Lung microvascular endothelial cell (primary cell): ENCODE data around the gene RILPL2. TPM values are rescaled to one million over a fixed set of nuclear protein-coding genes. Genes with fewer than 3 reads are reported as not detected.
A peak's percentile ranks its signal among the peaks of the same experiment; 100 is the strongest.
"Not testable (repeated sequence)": the region's sequence is repeated elsewhere in the genome, so short reads cannot be mapped to it uniquely, and the experiment has no call there.

Experiments
- DNase-seq, 2 donors: peaks; one replicate each; pipeline versions ENCODE4 v3.0.0 to v3.0.0-alpha.2; 2010; ENCODE audit warnings: low read depth in 2 of 2
- total RNA-seq: library from RNA; depleted of rRNA; stranded (reverse); fragments of >200 nt; gene quantifications from 2 replicates; pipeline ENCODE4 v1.2.1, GENCODE V29; 2014

RILPL2 gene
- total RNA-seq, 1 donor from 2014 or later: 3.2 TPM

DNA sequence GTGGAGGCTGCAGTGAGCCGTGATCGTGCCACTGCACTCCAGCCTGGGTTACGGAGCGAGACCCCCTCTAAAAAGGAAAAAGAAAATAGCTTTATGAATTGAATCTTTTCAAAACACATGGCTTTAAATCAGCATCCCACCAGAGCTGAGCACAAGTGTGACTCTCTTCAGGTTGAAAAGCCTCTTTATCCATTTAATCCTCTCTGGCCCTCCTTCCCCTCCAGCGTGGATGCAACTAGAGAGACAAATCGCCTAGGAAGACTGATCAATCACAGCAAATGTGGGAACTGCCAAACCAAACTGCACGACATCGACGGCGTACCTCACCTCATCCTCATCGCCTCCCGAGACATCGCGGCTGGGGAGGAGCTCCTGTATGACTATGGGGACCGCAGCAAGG is 29.2 kb downstream of the RILPL2 start:
- DNase-seq: not testable (repeated sequence)

DNA sequence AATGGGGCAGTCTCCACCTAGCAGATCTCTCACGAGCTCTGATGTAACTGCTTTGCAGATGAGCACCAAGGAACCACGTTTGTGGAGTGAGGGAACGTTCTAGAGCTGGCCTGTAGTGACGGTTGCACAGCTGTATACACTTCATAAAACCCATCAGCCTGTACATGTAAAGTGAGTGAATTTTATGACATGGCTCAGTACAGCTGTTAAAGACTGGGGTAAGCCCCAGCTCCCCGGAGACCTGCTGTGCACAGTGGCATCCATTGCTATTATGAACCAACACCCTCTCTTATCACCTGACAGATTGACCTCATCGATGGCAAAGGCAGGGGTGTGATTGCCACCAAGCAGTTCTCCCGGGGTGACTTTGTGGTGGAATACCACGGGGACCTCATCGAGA is 31.9 kb downstream of the RILPL2 start:
- no peak for DNase-seq

GRCh38 chr12:123401753-123402683 is 34.5 kb downstream of the RILPL2 start:
- no peak for DNase-seq

DNA sequence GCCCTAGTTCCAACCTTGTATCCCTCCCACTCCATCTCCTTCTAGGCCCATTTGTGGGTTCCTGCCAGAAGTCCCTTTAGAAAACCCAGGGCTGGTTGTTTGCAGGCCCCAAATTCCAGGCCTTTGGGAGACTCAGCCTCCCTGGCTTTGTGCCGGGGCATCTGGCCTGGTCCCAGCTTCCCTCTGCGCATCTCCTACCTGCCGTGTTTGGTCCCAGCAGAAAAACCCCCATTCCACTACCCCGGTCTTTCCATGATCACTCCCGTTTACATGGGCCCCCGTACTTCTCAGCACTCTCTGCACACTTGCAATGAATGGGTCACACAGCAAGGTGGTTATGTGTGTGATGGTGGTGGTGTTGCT is 37.2 kb downstream of the RILPL2 start:
- no peak for DNase-seq

- peak; percentile 73 to 89 for DNase-seq
Measured at GRCh38 chr12:123398550-123399254, 37.8 kb downstream of the RILPL2 start.

GRCh38 chr12:123398177-123398549 is 38.3 kb downstream of the RILPL2 start:
- DNase-seq: no peak

- DNase-seq: no peak
Measured at GRCh38 chr12:123397400-123397799, 39.1 kb downstream of the RILPL2 start.

DNA sequence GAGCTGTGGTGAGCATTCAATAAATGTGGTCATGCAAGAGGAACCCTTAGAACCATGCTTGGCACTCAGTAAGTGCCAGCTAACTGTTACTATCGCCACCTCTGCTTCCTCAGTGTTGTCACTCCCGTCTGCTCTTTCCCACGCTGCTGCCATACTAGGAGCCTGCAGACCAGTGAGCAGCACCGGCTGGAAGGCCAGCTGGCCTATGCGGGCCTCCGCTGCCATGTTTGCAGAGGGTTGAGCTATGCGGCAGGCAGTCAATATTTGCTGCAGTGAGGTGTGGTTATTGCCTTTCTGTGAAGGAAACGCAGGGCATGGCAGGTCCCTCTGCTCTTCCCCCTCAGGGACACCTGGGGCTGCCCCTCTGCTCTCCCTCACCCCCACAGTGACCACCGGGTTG is 39.5 kb downstream of the RILPL2 start:
- no peak for DNase-seq

DNA sequence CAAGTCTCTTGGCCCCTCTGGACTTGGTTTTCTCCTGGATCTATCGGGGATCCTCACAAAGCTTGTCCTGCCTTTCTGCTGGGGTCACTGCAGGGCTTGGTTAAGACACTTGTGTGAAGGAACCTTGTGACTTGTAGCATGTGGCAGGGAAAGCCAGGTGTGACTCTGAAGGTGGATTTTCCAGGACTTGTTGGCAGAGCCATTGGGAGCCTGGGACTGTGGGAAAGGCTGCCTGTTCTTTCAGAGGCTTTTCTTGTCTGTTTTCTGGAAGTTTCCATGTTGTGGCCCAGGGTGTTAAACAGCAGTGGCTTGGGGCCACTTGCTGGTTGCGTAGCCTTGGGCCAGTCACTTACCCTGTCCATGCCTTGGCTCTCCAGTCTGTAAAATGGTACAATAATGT is 39.9 kb downstream of the RILPL2 start:
- DNase-seq: no peak

GRCh38 chr12:123395236-123395635 is 41.2 kb downstream of the RILPL2 start:
- DNase-seq: no peak

GRCh38 chr12:123393747-123394146 is 42.7 kb downstream of the RILPL2 start:
- DNase-seq: no peak

DNA sequence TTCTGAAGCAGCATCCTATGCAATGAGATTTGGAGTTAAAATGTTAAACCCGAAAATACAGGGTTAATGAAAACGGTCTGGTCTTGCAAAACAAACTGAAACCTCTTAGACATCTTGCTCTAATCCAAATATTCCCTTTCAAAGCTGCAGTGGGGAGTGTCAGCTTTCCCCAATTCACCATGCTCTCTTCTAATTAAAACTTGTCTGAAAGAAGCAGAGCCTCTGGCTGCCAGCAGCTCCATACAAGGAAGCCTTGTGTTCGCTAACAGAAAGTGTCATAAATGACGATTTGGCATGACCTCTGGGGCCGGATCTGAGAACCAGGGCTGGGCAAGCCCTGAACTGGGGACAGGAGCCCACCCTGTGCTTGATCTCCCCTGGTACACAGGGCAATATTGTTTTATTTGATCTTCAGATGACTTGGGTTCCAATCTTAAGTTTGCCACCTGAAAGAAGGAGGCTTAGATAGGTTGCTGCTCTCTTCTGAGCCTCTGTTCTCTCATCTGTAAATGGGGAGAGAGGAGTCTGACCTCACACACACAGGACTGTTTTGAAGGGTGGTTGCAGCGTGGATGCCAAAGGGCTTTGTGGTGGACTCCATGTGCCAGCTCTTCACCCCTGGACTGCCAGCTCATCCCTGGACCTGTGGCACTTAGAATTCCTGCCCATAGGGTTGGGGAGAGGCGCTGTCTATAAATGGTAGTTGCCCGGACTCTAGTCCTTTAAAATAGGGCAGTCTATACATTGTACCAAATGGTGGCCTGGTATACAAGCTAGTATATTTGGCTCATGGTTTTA is 44.7 kb downstream of the RILPL2 start:
- no peak for DNase-seq

DNA sequence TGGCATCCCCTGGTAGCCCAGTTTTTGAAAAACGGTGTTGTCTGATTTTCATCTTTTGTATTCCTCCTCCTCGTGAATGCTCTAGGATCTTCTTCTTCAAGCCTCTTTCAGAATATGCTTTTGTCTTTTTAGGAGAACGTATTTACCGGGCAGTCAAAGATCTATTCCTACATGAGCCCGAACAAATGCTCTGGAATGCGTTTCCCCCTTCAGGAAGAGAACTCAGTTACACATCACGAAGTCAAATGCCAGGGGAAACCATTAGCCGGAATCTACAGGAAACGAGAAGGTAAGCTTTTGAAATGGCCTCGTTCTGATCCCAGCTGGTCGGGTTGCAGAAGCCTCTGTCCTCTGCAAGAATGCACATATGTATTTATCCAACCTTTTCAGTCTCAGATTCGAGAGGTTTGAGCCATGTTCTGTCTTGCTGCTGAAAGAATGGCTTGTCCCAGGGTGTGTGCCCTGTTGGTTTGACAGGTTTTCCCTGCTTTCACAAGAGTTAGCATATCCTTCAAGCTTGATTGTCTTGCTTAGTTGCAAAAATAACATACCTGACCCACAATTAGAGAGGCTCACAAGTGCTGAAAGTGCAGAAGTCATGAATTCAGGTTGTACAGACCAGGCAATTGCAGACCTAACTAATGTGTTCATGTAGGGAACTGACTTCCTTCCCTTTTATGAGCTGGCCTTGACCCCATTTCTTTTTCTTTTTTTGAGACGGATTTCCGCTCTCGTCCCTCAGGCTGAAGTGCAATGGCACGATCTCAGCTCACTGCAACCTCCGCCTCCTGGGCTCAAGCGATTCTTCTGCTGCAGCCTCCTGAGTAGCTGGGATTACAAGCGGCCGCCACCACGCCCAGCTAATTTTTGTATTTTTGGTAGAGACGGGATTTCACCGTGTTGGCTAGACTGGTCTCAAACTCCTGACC is 45.7 kb downstream of the RILPL2 start:
- DNase-seq: peak; percentile 54 to 76

DNA sequence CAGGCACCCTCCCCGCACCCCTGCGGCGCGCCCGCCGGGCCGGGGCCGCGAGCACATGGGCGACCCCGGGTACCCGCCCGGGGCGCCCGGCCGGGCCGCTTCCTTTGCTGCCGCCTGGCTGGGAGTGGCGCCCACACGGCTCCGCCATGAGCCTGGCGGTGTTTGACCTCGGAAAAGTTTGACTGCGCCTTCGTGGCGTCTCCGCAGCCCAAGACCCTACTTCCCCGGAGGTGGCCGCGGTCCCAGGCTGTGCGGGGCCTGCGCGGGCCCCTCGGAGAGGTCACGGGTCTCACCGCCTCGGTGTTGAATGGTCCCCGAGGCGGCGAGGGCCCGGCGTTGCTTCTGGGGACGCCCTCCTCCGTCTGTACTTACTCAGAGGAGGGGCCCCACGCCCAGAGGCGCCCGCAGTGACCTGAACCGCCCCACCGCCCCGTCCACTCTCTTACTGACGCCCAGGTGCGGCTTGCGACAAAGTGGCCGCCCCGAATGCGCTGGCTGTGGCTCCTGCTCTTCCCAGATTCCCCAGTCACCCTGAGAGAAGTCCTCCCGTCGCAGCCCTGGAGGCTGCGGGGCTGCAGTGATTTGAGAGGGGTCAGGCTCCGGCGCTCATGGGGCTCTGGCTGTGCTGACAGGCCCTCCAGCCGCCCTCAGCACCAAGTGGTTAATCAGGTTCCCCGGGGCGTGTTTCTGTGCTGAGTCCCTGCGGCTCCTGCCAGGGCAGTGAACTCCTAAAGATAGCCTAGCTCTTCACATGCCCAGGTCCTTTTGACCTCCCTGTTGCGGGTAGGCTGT is 46.7 kb downstream of the RILPL2 start:
- peak; percentile 34 to 54 for DNase-seq

DNA sequence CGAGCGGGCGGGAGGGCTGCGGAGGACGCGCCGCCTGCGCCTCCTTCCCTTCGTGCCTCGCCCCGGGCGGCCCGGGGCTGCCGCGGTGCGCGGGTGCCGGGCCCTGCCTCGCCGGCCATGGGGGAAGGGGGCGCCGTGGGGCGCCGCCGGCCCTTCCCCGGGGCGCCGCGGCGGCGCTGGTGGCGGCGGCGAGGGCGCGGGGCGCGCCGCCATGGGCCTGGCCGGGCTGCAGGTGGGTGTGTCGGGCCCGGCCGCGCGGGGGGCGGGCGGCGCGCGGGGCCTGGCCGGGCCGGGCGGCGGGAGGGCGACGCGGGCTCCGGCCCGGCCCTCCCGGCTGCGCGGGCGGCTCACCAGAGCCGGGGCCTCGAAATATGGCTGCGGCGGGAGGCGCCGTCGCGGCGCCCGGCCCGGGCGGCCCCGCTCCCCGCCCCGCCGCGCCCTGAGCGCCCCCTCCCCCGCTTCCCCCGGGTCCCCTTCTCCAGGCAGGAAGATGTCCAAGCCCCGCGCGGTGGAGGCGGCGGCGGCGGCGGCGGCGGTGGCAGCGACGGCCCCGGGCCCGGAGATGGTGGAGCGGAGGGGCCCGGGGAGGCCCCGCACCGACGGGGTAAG is 47.4 kb downstream of the RILPL2 start:
- DNase-seq: no peak

DNA sequence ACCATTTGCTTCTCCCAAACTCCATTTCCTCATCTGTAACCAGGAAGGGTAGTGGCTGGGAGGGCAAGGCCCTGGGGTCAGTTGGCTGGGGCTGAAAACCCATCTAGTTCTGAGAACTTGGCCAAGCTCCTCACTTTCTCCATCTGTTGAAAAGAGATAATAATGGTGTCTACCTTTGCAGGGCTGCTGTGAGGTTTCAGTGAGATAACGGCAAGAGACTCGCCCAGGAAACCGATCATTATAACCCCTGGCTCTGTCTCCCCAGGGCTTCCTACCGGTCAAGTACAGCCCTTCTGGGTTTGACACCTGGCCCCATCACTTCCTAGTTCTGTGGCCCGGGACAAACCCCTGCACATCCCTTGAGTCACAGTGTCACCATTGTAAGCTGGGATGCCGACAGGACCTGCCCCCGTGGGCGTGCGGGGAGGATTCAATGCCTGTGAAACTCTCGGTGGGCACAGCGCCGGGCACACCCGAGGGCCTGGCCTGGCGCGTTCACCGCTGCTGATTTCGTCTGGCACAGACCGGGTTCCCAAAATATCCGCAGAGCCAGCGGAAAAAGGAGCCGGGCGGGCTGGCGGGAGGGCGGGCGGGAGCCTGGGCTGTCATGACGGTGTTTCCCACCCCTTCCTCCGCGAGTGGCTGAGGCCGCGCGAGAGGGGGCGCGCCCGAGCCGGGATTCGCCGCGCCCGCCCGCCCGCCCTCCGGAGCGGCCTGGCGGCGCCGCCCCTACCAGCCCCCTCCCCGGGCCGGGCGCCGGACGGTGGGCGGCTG is 48.1 kb downstream of the RILPL2 start:
- DNase-seq: peak; percentile 78 to 82

DNA sequence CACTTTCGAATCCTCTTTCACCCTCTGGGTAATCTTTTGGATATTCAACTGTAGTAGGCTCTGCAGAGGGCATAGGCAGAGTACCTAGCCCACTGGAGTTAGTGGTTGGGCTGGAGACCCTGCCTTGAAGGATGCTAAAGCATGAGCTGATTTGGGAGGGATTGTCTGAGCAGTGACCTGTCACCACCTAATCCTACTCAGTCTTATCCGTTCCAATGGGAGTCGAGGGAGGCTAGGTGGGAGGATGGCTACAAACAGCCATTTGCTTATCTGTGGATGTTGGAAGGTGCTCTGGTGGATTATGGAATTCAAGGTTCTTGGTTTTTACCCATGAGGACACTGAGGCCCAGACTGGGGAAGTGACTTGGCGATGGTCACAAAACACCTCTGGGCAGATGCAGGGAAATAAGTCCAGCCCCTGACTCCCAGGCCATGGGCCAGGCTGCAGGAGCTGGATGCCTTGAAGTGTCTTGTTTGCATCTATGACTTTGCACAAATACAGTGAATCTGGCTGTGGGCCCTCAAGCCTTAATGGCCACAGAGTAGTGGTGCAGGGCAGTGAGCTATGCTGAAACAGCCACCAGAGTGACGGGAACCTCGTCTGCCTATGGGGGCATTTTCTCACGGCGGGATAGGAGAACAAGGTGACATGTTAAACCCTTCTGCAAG is 48.8 kb downstream of the RILPL2 start:
- DNase-seq: no peak

DNA sequence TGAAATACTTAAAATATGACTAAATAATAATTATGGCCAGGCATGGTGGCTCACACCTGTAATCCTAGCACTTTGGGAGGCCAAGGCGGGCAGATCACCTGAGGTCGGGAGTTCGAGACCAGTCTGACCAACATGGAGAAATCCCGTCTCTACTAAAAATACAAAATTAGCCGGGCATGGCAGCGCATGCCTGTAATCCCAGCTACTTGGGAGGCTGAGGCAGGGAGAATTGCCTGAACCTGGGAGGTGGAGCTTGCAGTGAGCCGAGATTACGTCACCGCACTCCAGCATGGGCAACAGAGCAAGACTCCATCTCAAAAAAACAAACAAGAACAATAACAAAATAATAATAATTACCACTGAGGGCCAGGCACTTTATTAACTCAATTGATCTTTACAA is 50.9 kb downstream of the RILPL2 start:
- DNase-seq: not testable (repeated sequence)
